ENCODE data around the gene PAK4.

The PAK4 gene

DNA sequence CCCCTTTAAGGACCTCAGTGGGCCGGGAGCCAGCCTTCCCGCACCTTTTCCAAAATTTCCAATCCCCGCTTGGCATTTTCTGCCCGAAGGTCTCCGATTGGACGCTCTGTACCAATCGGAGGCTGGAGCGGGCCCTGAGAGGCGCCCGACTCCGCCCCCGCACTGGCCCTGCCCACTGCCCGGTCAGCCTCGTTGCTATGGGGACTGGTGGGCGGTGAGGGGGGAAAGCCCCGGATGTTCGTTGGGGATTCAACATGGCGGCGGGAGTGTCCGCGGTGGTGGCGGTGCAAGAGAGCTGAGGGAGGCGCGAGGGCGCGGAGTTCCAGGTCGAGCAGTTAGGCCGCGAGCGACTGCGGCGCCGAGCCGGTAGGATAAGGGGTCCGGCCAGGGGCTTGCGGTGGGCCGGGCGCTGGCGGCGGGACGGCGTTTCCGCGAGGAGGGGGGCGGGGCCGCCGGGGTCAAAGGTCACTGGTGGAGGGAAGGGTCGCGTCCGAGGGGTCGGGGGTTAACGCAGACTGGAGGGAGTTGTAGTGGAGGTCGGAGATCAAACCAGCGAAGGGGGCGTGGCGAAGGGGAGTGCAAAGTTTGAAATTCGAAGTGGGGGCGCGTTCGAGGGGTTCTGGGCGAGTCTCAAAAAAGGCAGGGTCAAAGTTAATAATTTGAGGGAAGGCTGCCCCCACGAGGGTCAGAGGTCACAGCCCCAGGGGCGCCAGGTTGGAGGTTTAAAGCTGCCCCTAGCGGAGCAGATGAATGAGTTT lies at the start of gene PAK4:
Gene PAK4, plus strand, starts transcription at position 233 of the 758 bp plus-strand sequence. CDS start 43,768 bp downstream, outside the sequence.
- TF ChIP-seq, protein P1, sequence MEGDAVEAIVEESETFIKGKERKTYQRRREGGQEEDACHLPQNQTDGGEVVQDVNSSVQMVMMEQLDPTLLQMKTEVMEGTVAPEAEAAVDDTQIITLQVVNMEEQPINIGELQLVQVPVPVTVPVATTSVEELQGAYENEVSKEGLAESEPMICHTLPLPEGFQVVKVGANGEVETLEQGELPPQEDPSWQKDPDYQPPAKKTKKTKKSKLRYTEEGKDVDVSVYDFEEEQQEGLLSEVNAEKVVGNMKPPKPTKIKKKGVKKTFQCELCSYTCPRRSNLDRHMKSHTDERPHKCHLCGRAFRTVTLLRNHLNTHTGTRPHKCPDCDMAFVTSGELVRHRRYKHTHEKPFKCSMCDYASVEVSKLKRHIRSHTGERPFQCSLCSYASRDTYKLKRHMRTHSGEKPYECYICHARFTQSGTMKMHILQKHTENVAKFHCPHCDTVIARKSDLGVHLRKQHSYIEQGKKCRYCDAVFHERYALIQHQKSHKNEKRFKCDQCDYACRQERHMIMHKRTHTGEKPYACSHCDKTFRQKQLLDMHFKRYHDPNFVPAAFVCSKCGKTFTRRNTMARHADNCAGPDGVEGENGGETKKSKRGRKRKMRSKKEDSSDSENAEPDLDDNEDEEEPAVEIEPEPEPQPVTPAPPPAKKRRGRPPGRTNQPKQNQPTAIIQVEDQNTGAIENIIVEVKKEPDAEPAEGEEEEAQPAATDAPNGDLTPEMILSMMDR (IDR thresholded peaks at IDR 0.05; ENCODE audit: borderline replicate concordance, insufficient read depth, low read depth, low read length), result no peak
- H3K4me3 ChIP-seq (ENCODE audit: low read depth, low read length), result peak within 1 kb of the TSS; percentile 75

DNA sequence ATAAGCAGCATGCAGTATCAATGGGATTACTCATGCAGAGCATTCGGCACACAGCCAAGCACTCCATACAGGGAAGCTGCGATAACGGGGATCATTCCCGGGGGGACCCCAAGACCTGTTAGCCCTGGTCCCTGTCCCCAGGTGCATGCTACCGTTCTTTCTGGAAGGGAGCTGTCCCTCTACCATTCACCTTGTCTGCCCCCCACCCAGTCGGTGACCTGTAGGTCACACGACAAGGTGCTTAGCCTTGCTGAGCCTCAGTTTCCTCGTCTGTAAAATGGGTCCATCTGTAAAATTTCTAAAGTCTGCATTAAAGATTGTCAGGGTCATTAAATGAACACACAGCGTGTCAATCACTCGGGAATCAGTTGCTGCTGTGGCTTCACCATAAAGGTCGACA lies 48.3 kb upstream of the PAK4 start:
- H3K4me3 ChIP-seq (ENCODE audit: low read depth, low read length), result no peak overlapping the region
- TF ChIP-seq, protein P1 (IDR thresholded peaks at IDR 0.05; ENCODE audit: borderline replicate concordance, insufficient read depth, low read depth, low read length), result no peak

DNA sequence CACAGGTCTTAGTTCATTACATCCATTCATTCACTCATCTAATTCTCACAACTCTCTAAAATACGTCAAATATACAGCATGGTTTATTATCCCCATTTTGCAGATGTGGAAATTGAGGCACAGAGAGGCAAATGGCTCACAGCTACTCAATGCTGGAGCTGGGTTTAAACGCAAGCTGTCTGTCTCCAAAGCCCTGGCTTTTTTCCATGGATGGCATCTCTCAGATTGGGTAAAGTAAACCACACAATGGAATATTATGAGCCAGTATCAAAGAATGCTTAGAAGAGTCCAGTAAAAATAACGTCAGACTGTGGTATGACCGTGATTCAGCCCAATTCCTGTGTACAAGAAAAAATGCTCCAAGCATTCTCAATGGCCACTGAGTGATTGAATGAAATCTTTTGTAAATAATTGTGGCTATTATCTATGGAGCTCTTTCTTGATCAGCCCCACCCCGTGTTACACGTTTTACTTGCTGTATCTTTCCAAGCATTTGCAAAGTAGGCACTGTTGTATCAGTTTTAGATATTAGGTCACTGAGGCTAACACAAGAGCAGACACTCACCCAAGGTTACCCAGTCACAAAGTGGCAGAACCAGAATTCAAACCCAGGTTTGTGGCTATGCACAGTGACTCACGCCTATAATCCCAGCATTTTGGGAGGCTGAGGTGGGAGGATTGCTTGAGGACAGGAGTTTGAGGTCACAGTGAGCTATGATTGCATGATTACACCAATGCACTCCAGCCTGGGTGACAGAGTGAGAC lies 47.0 kb upstream of the PAK4 start:
- TF ChIP-seq, protein P1 (IDR thresholded peaks at IDR 0.05; ENCODE audit: borderline replicate concordance, insufficient read depth, low read depth, low read length), result no peak
- H3K4me3 ChIP-seq (ENCODE audit: low read depth, low read length), result no peak overlapping the region

DNA sequence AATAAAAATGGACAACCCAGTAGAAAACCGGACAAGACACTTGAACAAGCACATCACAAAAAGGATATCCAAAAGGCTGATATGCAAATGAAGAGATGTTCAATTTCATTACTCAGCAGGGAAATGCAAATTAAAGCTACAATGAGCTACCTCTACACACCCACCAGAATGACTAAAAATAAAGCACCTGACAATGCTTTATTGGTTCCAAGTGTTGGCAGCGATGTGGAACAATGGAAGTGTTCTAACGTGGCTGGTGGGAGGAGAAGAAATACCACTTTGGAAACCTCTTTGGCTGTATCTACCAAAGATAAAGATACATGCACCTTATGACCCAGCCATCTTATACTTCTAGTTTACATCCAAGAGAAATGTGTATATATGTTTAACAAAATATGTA lies 45.2 kb upstream of the PAK4 start:
- TF ChIP-seq, protein P1 (IDR thresholded peaks at IDR 0.05; ENCODE audit: borderline replicate concordance, insufficient read depth, low read depth, low read length), result no peak
- H3K4me3 ChIP-seq (ENCODE audit: low read depth, low read length), result no peak overlapping the region

DNA sequence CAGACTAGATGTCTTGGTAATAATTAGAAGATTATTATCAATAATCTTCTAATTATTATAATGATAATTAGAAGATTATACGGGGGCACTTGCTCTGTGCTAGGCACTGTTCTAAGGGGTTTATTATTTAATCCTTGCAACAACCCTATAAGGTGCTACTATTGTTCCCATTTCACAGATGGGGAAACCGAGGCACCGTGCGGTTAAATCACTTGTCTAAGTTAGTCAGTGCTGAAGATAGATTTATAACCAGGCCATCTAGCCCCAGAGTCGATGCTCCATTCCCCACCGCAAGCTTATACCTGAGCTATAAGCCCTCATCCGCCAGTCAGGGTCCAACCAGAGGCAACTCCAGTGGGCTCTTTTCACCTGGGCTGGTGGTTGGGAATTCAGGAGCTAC lies 43.4 kb upstream of the PAK4 start:
- TF ChIP-seq, protein P1 (IDR thresholded peaks at IDR 0.05; ENCODE audit: borderline replicate concordance, insufficient read depth, low read depth, low read length), result no peak
- H3K4me3 ChIP-seq (ENCODE audit: low read depth, low read length), result no peak overlapping the region

DNA sequence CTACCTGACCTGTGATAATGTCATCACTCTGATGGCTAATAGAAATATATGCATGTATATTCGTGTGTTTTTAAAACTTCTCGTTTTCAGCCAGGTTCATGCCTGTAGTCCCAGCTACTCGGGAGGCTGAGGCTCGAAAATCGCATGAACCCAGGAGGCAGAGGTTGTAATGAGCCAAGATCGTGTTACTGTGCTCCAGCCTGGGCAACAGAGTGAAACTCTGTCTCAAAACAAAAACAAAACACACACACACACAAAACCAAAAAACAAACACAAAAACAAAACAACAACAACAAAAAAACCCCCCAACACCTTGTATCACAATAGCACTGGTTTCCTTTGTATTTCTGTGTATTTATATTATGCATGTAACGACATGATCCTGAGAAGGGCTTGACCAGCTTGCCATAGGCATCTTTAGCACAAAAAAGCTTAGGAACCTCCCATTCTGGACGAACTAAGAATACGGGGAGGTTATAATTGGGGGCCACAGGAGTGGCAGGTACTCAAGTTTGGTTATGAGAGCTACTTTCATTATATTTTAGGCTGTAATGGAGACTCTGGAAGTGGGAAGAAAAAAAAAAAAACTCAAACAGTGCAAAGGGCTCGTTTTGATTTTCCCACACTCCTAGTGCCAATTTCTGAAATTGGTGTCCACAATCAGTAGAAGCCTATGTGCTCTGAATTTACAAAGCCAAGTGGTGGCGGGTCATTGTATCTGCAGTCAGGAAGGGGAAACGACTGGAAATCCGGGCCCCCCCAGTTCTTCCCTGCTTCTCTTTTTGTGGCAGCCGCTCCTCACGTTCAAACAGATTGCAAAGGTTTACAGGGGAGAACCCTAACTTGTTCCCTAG lies 42.6 kb upstream of the PAK4 start:
- H3K4me3 ChIP-seq (ENCODE audit: low read depth, low read length), result no peak overlapping the region
- TF ChIP-seq, protein P1 (IDR thresholded peaks at IDR 0.05; ENCODE audit: borderline replicate concordance, insufficient read depth, low read depth, low read length), result no peak
